AML-193 (cell line): ENCODE results near the gene HPN.
A peak's percentile ranks its signal among the peaks of the same experiment; 100 is the strongest.
"Not testable (repeated sequence)": the region's sequence is repeated elsewhere in the genome, so short reads cannot be mapped to it uniquely, and the experiment has no call there.

Experiments used
- DNase-seq, 2 experiments: peaks; one replicate each; lab custom pipeline; 2025; lab: John Stamatoyannopoulos, UW

HPN gene

GRCh38 chr19:35041548-35042055 is at the start of gene HPN:
Gene HPN, plus strand, starts transcription at chr19:35041721. Its CDS starts 786 bp downstream, at chr19:35042507.
- no peak for DNase-seq

GRCh38 chr19:34992582-34992981 is 48.9 kb upstream of the HPN start:
- not testable (repeated sequence) for DNase-seq

GRCh38 chr19:34994286-34994642 is 47.3 kb upstream of the HPN start:
- DNase-seq, result no peak

GRCh38 chr19:34994643-34995541 is 46.6 kb upstream of the HPN start:
- DNase-seq, result no peak

- no peak for DNase-seq
These were observed 46.0 kb upstream of the HPN start for GRCh38 chr19:34995551-34995950.

- DNase-seq, result no peak
These were observed 44.4 kb upstream of the HPN start for GRCh38 chr19:34997071-34997617.

GRCh38 chr19:34998224-34998623 is 43.3 kb upstream of the HPN start:
- DNase-seq, result not testable (repeated sequence)

- no peak for DNase-seq
These were observed 42.6 kb upstream of the HPN start for GRCh38 chr19:34998777-34999497.

GRCh38 chr19:34999498-35000337 is 41.8 kb upstream of the HPN start, which contains the start of gene GRAMD1A:
Gene GRAMD1A, plus strand, starts transcription at chr19:35000323. Its CDS starts 156 bp downstream, at chr19:35000479.
- DNase-seq, result peak; percentile 68 to 70

- DNase-seq, result no peak
These were observed 41.2 kb upstream of the HPN start for GRCh38 chr19:35000338-35000646.

- peak in 1 of 2 experiments; percentile 26 for DNase-seq
These were observed 40.6 kb upstream of the HPN start for GRCh38 chr19:35000647-35001501.

GRCh38 chr19:35002037-35002535 is 39.4 kb upstream of the HPN start:
- no peak for DNase-seq

GRCh38 chr19:35004517-35005255 is 36.8 kb upstream of the HPN start:
- DNase-seq, result no peak

GRCh38 chr19:35005256-35005977 is 36.1 kb upstream of the HPN start:
- DNase-seq, result no peak

GRCh38 chr19:35006007-35006341 is 35.5 kb upstream of the HPN start:
- DNase-seq, result not testable (repeated sequence)

- no peak for DNase-seq
These were observed 35.1 kb upstream of the HPN start for GRCh38 chr19:35006342-35006998.

- DNase-seq, result no peak
These were observed 34.5 kb upstream of the HPN start for GRCh38 chr19:35006999-35007365.

GRCh38 chr19:35007427-35007826 is 34.1 kb upstream of the HPN start:
- not testable (repeated sequence) for DNase-seq

GRCh38 chr19:35008891-35009341 is 32.6 kb upstream of the HPN start:
- no peak for DNase-seq
